Stimulated activated naive CD4-positive, alpha-beta T cell treated with Interleukin-2 at 50 U/mL for 16 hours (primary cell): Measurements from ENCODE around the gene CMTR2.

Experiments used
- DNase-seq: peaks from one replicate; lab custom pipeline; 2025; lab: John Stamatoyannopoulos, UW

The CMTR2 gene

DNA sequence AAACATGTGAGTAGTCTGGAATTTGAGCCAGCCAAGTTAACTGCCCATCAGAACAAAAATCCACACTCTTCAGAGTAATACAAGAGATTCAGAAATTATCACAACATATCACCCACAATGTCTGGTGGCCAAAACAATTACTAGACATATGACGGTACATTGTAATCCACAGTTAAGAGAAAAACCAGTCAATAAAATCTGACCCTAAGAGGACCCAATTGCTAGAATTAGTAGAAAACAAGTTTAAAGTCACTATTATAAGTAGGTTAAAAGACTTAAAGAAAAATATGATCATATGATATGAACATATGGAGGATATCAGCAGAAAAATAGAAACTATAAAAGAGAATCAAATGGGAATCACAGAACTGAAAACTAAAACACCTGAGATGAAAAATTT, 15.8 kb downstream of the CMTR2 start:
- no peak for DNase-seq

DNA sequence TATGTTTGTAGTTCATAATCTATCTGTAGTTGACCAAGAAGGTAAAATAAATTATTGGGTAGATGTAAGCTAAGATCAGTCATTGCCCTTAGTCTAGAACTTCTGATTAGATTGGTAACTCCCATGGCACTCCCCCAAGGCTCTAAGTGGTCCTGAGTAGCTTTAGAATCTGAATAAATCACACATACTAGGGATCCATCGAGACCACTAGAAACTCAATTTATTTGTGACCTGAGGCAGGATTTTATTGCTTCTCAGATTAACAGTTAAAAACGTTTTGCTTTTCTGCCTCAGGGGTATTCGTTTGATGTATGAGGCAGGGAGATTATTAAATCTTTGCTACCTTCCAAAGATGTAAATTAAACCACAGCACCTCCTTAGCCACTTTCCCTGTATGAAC, 24.9 kb downstream of the CMTR2 start:
- DNase-seq: no peak

GRCh38 chr16:71263582-71263981, 25.6 kb downstream of the CMTR2 start:
- no peak for DNase-seq

DNA sequence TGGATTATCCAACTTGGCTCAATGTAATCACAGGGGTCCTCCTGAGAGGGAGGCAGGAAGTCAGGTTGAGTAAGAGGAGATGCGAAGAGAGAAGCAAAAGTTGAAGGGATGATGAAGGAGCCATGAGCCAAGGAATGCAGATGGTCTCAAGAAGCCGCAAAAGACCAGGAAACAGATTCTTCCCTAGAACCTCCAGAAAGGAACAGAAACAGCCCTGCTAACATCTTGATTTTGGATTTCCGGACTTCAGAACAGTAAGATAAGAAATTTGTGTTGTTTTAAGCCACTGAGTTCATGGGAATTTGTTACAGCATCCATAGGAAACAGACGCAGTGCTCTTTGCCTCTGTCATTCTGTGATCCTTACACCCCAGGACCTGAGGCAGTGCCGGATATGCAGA, 26.8 kb downstream of the CMTR2 start:
- DNase-seq: no peak

DNA sequence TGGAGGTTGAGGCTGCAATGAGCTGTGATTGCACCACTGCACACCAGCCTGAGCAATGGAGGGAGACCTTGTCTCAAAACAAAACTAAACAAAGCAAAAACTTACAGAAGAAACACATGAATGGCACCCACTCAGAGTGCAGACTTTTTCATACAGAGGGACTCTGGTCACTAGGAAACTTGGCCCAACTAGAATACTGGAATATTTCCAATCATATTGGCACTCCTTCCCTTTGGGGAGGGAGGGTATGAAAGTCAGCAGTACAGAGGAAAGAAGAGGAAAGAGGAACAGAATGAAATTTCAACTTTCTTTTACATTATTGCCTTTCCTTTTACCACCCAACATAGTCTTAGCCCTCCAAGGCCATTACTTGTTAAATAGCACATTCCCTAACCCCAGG, 28.2 kb downstream of the CMTR2 start:
- DNase-seq: no peak

DNA sequence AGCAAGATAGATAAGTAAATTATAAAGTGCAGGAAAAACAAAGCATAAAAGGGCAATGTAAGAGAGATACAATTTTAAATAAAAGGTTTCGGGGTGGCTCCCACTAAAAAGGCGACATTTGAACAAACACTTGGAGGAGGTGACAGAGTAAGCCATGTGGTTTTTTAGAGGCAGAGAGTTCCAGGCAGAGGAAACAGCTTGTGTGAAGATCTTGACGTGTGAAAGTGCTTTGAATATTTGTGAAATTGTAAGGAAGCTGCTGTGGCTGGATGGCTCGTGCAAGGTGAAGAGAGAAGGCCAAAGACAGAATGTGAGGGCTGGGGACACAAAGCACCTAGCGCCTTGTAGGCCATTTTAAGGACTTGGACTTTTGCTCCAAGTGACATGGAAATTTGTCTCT, 30.1 kb downstream of the CMTR2 start:
- DNase-seq: no peak

DNA sequence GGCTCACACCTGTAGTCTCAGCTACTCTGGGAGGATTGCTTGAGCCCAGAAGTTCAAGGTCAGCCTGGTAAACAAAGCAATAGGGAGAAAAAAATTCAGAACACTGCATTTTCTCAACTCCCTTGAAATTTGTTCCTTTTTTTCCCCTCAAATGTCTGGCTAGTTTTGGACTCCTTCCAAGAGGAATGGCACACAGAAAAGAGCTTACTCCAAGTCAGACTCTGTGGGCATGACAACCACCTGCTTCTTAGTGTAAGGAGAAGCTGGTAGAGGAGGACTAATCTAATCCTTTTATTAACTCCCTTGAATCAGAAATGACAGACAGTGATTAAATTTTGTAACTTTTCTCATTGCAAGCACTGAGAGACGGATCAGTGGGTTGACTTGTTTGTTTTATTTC, 30.8 kb downstream of the CMTR2 start:
- DNase-seq: no peak

DNA sequence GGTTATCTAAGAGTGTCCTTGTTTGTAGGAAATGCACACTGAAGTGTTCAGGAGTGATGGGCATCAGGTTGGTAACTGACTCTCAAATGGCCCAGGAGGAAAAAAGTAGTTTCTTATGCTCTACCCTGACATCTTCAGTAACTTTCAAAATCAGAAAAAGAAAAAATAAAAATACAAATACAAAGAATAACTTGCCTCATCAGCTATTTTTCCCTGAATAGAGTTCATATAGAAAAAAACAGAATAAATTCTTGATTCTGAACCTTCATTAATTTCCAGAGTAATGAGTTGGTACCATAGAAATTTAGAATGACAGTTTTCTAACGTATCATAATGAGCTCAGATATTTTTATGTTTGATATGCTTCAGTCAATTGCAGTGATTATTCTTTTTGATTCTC, 31.4 kb downstream of the CMTR2 start:
- DNase-seq: no peak

DNA sequence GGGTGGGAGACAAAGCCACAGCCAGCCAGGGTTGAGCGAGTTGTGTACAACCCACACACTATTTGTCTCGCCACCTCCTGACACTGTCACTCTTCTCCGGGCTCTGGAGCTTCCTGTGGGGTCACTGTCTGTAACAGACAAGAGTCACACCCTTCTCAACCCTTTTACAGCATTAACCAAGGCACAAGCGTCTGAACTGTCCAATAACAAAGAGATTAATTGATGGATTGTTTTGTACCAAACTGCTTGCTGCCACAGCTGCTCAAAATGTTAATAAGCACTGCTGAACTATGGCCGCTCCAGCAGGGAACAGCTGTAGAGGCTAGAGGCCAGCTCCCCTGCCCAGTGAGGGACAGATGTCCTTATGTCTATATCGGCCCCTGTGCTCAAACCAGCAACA, 33.5 kb downstream of the CMTR2 start:
- no peak for DNase-seq

DNA sequence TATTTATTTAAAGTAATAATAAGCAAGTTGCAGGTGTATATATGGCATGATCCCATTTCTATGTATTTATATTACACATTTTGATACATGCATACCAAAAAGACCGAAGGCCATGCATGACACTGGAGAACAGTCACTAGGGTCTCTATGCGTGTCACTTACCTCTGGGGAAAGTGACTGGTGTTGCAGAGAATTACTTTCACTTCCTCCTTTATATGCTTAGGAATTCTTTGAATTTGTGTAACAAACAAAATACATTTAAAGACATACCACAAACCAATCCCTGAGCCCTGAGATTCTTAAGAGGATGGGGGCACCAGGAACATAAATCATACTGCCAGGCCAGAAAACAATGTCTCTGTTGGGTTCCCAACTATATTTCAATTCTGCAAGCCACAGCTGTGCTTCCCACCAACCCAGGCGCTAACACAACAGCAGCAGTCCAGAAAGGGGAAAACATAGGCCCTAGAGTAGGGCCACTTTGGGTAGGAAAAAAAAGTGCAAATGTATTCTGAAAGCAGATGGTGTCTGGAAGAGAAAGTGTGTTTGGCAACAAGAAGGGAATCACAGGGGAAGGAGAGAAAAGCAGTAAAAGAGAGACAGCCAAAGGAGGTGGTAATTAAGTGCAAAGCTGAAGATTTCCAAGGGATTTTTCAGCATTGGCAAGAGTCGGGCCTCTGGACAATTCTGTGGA, 34.2 kb downstream of the CMTR2 start:
- no peak for DNase-seq

DNA sequence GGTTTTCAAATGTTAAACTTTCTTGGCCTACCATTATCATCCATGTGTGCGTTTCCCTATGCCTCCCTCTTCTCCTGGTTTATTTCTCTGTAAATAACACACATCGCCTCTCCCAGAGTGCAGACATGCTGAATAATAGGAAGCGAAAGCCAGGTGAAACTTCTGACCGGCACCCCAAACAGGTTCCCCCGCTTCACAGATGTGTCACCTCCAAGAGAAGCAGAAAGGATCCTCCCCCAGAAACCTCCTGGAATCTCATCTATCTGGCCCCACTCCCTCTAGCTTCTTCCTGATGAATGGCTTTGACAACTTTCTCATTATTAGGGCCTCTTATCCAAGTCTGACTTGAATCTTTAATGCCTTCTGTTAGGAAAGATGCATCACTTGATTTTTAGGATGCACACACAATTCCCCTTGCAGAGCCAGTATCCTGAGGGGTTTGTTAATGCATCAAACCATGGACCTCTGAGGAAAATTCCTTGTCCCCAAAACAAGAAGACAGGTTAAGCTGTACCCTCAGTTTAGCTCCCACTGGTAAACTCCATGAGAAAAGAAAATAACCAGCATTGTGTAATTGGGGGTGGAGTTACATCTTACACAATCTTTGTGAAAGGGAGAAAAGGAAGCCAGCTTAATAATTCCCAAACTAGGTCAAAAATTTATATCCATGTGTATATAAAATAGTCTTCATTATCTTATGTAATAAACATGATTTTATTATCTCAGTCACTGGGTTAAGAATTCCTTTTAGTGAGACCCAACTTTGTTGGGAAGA, 38.6 kb downstream of the CMTR2 start:
- DNase-seq: no peak

GRCh38 chr16:71249399-71249798, 39.8 kb downstream of the CMTR2 start:
- DNase-seq: no peak

GRCh38 chr16:71247478-71247877, 41.7 kb downstream of the CMTR2 start:
- no peak for DNase-seq

- no peak for DNase-seq
Measured at GRCh38 chr16:71246309-71246708, 42.9 kb downstream of the CMTR2 start.

- DNase-seq: no peak
Measured at GRCh38 chr16:71244521-71244920, 44.7 kb downstream of the CMTR2 start.

DNA sequence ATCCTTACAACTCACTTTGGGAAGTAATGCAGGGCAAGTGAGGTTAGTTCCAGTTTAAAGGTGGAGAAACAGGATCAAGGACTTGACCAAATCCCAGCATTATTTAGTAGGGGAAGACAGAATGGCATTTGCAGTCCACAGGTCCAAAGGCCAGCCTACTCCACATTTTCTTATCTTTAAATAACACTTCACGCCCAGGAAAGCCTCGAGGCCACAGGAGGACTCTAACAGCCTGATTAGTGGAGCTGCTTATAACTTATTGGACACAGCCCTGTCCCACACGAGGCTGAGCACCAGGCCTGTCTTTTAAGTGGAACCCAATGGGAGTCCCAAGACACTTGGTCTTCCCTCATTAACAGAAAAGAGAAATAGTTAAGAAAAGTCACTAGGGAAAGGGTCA, 46.6 kb downstream of the CMTR2 start:
- DNase-seq: no peak

- DNase-seq: no peak
Measured at GRCh38 chr16:71242036-71242435, 47.2 kb downstream of the CMTR2 start.
